K562 (cell line): ENCODE data around the gene SLC25A2. TPM values are rescaled to one million over a fixed set of nuclear protein-coding genes. Genes with fewer than 3 reads are reported as not detected.

Experiments
- BACH1 ChIP-seq: fragments of 200-800 bp; sonication (Bioruptor generic); IDR thresholded peaks from 2 replicates; pipeline ENCODE4 v1.6.1; 2016; ENCODE audit warnings: missing genetic modification characterization, missing compliant biosample characterization
- DPF2 ChIP-seq: fragments of 450-650 bp; IDR thresholded peaks from 2 replicates; pipeline ENCODE4 v1.6.1; 2016
- GATAD2B ChIP-seq: fragments of 450-650 bp; IDR thresholded peaks from 2 replicates; pipeline ENCODE4 v1.6.1; 2017; ENCODE audit warnings: mild to moderate bottlenecking, borderline replicate concordance
- PURB ChIP-seq: sonication (generic); formaldehyde crosslinking; IDR thresholded peaks from 2 replicates; pipeline ENCODE4 v1.9.0; 2021; ENCODE audit warnings: low read depth, mild to moderate bottlenecking, missing genetic modification reagents
- SMC3 ChIP-seq: conservative IDR thresholded peaks from 2 replicates; pipeline ENCODE4 v1.6.1; 2011; ENCODE audit warnings: low read depth, low read length, improper control_type of control experiment; ENCODE audit not compliant: insufficient read depth
- SRSF9 ChIP-seq: fragments of 200-400 bp; formaldehyde crosslinking; IDR thresholded peaks from 2 replicates; pipeline ENCODE4 v1.6.1; 2017; ENCODE audit warnings: low read depth, low read length, borderline replicate concordance
- TFAP4 ChIP-seq: sonication (generic); formaldehyde crosslinking; IDR thresholded peaks from 2 replicates; pipeline ENCODE4 v1.8.0; 2022; ENCODE audit warnings: missing genetic modification reagents, mild to moderate bottlenecking, moderate library complexity, borderline replicate concordance
- XRCC4 ChIP-seq: IDR thresholded peaks from one replicate; pipeline ENCODE4 v1.6.1; 2011; ENCODE audit not compliant: insufficient read depth, insufficient read length; ENCODE audit errors: extremely low read depth
- ZFX ChIP-seq: sonication (generic); formaldehyde crosslinking; IDR thresholded peaks from 2 replicates; pipeline ENCODE4 v1.8.0; 2022; ENCODE audit warnings: mild to moderate bottlenecking, missing genetic modification reagents, moderate library complexity
- ZHX1 ChIP-seq: fragments of 150-350 bp; conservative IDR thresholded peaks from 2 replicates; pipeline ENCODE4 v1.6.1; 2014; ENCODE audit warnings: low read length
- ZKSCAN8 ChIP-seq: fragments of 200-800 bp; sonication (Bioruptor generic); IDR thresholded peaks from 2 replicates; pipeline ENCODE4 v1.6.1; 2016; ENCODE audit warnings: missing genetic modification characterization, missing compliant biosample characterization
- ZNF583 ChIP-seq: fragments of 250-450 bp; sonication (Bioruptor Pico); IDR thresholded peaks from 2 replicates; pipeline ENCODE4 v1.4.0; 2020
- polyA plus RNA-seq, 8 experiments: library from polyadenylated mRNA; depleted of rRNA in 4 of 8; stranded (reverse) in 5 of 8; unstranded in 3 of 8; fragments of >200 nt; fragmentation: Nextera tagmentation in 2 of 8; fragmentation: Illumina TruSeq in 1 of 8; extraction: Ambion mirVana in 2 of 8; extraction: Trizol in 1 of 8; gene quantifications; 2 replicates each; pipeline versions ENCODE4 v1.2.1 to v1.2.3, GENCODE V29; 2011 to 2014; ENCODE audit warnings: inconsistent platforms in 1 of 8, missing spikeins in 1 of 8
- total RNA-seq, 7 experiments: library from RNA; depleted of rRNA in 6 of 7; stranded (reverse); fragments of >200 nt in 6 of 7; fragmentation: Illumina TruSeq in 2 of 7; extraction: Trizol in 2 of 7; gene quantifications; 2 replicates each; pipeline versions ENCODE4 v1.2.1 to v1.2.3, GENCODE V29; 2011 to 2021; ENCODE audit warnings: low replicate concordance in 1 of 7
- TF ChIP-seq, protein P1 (sequence below): fragments of 250-450 bp; sonication (Bioruptor Pico); IDR thresholded peaks from 2 replicates; pipeline ENCODE4 v1.5.0; 2021

SLC25A2 gene
- total and polyA plus RNA-seq, 9 of the 15 experiments (the other 6 are each of a cell fraction or from before 2014, with no cell fraction given): 0.09 to 0.11 (median 0.11) TPM; not detected in 6

DNA sequence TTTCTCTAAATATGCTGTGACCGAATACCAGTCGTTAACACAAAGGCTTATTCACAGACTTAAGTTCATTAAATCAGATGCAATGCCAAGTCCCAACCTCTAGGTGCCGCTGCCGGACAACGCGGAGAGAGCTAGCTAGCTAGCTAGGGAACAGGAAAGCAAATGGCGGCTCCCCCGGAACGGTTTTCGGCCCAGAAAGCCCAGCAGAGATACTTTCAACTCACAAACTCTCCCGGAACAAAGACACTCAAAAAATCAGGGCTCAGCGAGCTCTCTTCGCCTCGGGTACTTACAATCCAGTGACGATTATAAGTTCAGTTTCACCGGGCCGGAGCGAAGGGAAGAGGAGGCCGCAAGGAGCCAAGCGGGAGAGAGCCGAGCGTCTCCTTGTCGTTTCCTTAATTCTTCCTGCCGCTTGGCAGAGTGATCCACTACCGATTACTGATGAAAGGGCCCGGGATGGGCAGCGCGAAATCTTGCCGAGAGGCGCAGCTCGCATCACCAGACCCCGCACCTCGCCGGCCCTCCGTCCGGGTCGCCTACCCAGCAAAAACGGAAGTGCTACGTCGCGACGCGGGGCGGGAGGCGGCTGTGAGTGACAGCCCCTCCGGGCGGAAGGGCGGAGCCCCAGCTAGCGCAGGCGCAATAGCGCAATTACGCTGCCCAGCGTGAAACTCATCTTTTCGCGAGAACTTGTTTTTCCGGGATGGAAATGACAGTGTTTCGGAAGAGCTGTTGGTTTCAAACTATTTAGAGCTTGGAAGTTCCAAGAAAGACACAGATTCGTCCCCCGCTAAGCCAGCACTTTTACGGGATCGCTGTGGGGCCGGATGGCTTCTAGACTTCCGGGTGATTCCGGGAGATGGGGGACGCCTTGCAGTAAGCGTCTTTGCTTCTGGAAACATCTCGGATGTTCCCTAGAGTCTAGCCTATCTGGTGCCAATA lies 16.6 kb upstream of the SLC25A2 start, which contains the start of gene TAF7 (continued):
- TF ChIP-seq XRCC4 (no peak), ZNF583 (no peak; the same call in 1 of the 2 replicates), TFAP4 (CRISPR knock-in tag) (peak; percentile 40; the same call in 1 of the 2 replicates), DPF2 (no peak), ZHX1 (0 out of 2 replicates have a peak, but pooled peaks have one; percentile 19), ZFX (CRISPR knock-in tag) (peak; percentile 99), PURB (CRISPR knock-in tag) (no peak), GATAD2B (no peak), BACH1 (no peak), SRSF9 (no peak), ZKSCAN8 (CRISPR knock-in tag) (no peak), SMC3 (no peak)
- TF ChIP-seq, protein P1, sequence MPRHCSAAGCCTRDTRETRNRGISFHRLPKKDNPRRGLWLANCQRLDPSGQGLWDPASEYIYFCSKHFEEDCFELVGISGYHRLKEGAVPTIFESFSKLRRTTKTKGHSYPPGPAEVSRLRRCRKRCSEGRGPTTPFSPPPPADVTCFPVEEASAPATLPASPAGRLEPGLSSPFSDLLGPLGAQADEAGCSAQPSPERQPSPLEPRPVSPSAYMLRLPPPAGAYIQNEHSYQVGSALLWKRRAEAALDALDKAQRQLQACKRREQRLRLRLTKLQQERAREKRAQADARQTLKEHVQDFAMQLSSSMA (CRISPR knock-in tag): no peak
